Activated CD8-positive, alpha-beta T cell treated with anti-CD3 and anti-CD28 coated beads for 36 hours (primary cell): ENCODE measurements around the gene ALPI. TPM values are rescaled to one million over a fixed set of nuclear protein-coding genes. Genes with fewer than 3 reads are reported as not detected.

Experiments used
- ATAC-seq: fragments of 200-7000 bp; cut with Tn5 transposase; one replicate; pipeline ENCODE4 v1.10.0; 2021; ENCODE audit warnings: mild to moderate bottlenecking, moderate library complexity
- CTCF ChIA-PET: fragments of 350-600 bp; sonication (Branson Sonifier 250); formaldehyde crosslinking; loops from one replicate; lab custom pipeline; 2021; ENCODE audit warnings: antibody characterized with exemption; lab: Charles Lee
- POLR2A ChIA-PET: fragments of 350-600 bp; sonication (Branson Sonifier 250); formaldehyde crosslinking; loops from one replicate; lab custom pipeline; 2021; ENCODE audit warnings: antibody characterized with exemption; lab: Charles Lee
- DNase-seq: peaks from one replicate; pipeline ENCODE4 v3.0.0-alpha.2; 2020
- H3K27ac Mint-ChIP-seq: one replicate; pipeline ENCODE4 v1.8.0; 2021; ENCODE audit warnings: mild to moderate bottlenecking, mixed read lengths
- H3K27me3 Mint-ChIP-seq: one replicate; pipeline ENCODE4 v1.8.0; 2021; ENCODE audit warnings: mixed read lengths
- H3K36me3 Mint-ChIP-seq: one replicate; pipeline ENCODE4 v1.8.0; 2021; ENCODE audit warnings: low read depth, mixed read lengths
- H3K4me1 Mint-ChIP-seq: one replicate; pipeline ENCODE4 v1.8.0; 2021; ENCODE audit warnings: low read depth, mixed read lengths
- H3K4me3 Mint-ChIP-seq: one replicate; pipeline ENCODE4 v1.8.0; 2021; ENCODE audit warnings: mild to moderate bottlenecking, moderate library complexity, mixed read lengths
- H3K9me3 Mint-ChIP-seq: one replicate; pipeline ENCODE4 v1.8.0; 2021; ENCODE audit warnings: mixed read lengths
- intact Hi-C: fragments of 100-400 bp; cut with micrococcal nuclease; formaldehyde crosslinking; loops from one replicate; pipeline ENCODE4 v1.10.0; 2022
- total RNA-seq, 2 experiments: library from RNA; stranded (reverse); gene quantifications; one replicate each; pipeline ENCODE4 v1.2.3, GENCODE V29; 2021
- TF ChIP-seq, protein P1 (sequence below): fragments of 200-600 bp; IDR thresholded peaks from one replicate; pipeline ENCODE4 v1.8.0; 2022; ENCODE audit warnings: antibody characterized with exemption, mild to moderate bottlenecking

ALPI gene
- total RNA-seq, 2 experiments from 2014 or later: not detected

DNA sequence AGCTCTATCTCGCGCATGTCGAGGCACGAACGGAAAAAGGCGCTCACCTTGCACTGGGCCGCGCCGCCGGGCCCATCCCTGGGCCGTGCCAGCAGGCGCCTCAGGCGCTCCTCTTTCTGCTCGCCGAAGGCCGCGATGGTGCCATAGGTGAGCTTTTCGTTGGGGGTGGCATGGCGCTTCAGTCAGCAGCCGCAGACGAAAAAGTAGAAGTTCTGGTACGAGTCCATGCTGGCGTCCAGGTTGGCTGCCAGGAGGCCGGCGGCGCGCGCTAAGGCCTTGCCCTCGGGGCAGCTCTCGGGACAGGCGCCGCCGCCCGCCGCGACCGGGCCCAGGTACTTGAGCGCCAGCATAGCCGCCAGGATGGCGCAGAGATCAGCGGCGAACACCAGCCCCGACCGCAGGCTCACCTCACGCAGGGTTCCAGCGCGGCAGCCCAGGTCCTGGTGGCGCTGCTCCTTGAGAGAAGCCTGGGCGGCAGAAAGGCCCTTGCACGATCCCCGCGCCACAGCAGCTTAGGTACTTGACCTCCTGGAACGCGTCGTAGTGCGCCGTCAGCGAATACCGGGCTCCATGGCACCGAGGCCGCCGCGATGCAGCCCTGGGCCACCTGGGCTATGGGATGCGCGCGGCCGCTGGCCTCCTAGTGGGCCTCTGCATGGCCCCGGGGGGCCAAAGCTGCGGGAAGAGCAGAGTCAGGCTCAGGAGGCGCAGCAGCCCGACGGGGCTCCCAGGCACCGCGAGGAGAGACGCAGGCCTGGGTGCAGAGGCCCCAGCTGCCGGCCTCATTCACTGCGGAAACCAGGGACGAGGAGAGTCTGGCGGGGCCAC lies 36.5 kb upstream of the ALPI start:
- H3K4me3 Mint-ChIP-seq: peak overlapping the region; percentile 34
- no peaks in the 10 kb centered on the region for H3K36me3 Mint-ChIP-seq
- POLR2A ChIA-PET: no interaction called here
- DNase-seq (peak; percentile 11), ATAC-seq (peak; percentile 66)
- CTCF ChIA-PET: interaction anchor here (1.0 kb wide), 1 partner anchor 13 kb away, joined by 3 read pairs; no protein-coding TSS in a partner anchor
- H3K27me3 Mint-ChIP-seq: peaks cover 44% of the 10 kb centered on the region
- TF ChIP-seq, protein P1, sequence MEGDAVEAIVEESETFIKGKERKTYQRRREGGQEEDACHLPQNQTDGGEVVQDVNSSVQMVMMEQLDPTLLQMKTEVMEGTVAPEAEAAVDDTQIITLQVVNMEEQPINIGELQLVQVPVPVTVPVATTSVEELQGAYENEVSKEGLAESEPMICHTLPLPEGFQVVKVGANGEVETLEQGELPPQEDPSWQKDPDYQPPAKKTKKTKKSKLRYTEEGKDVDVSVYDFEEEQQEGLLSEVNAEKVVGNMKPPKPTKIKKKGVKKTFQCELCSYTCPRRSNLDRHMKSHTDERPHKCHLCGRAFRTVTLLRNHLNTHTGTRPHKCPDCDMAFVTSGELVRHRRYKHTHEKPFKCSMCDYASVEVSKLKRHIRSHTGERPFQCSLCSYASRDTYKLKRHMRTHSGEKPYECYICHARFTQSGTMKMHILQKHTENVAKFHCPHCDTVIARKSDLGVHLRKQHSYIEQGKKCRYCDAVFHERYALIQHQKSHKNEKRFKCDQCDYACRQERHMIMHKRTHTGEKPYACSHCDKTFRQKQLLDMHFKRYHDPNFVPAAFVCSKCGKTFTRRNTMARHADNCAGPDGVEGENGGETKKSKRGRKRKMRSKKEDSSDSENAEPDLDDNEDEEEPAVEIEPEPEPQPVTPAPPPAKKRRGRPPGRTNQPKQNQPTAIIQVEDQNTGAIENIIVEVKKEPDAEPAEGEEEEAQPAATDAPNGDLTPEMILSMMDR: no peak
- H3K4me1 Mint-ChIP-seq: peaks cover 5% of the 10 kb centered on the region
- H3K9me3 Mint-ChIP-seq: peaks cover 3% of the 10 kb centered on the region
- intact Hi-C loops: no loop called here
- no peak overlapping the region for H3K27ac Mint-ChIP-seq

DNA sequence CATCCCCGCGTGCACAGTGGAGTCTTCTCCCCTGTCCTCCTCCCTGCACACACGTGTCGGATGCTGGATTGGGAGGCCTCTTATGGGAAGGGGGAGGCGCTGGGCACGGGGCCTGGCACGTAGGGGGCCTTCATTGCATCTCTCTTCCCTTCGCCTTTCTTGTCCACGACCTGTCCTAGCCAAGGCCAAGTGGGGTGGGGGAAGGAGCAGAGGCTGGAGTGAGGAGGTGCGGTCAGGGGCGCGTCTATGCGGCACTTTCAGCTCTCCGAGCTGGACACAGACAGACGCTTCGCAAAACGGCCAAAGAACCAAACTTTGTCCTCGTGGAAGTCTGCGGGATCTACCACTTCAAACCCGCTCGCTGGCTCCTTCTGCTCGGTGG lies 35.9 kb upstream of the ALPI start:
- ChIA-PET POLR2A (no interaction called here), CTCF (no interaction called here)
- no peaks in the 10 kb centered on the region for H3K36me3 Mint-ChIP-seq
- intact Hi-C loops: no loop called here
- TF ChIP-seq, protein P1: no peak
- H3K4me3 Mint-ChIP-seq: no peak overlapping the region
- DNase-seq (no peak), ATAC-seq (no peak)
- H3K9me3 Mint-ChIP-seq: peaks cover 3% of the 10 kb centered on the region
- peaks cover 44% of the 10 kb centered on the region for H3K27me3 Mint-ChIP-seq
- H3K27ac Mint-ChIP-seq: no peak overlapping the region
- peaks cover 5% of the 10 kb centered on the region for H3K4me1 Mint-ChIP-seq

DNA sequence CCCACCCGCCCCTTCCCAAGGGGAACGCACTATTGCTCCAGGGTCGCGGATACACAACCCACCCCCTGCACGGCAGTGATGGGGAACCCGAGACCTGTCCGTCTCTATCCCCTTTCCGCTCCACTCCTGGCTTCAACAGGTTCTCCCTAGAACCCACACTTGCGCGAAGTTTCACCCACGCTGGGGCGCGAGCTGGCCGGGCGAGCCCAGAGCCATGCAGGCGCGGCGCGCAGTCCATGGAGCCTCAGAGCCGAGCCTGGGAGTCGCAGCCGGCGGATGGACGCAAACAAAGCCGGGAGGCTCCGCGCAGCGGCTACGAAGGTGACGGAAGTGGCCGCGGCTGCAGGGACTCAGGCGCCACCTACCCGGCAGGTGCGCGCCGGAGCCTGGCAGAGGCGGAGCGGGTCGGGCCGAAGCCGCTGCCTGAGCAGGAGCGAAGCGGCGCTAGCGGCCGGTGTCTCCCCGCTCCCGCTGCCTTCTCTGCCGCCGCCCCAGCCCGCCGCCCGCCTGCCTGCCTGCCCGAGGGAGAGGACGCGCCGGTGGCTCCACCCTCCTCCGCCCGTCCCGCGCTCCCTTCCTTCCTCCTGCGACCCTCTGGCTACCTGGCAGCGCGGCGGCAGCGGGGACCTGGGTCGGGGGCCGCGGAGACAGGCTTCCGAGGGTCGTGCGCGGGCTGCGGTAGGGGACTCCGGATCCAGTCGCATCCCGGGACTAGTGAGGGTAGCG lies 35.3 kb upstream of the ALPI start:
- ATAC-seq (peak; percentile 61), DNase-seq (peak; percentile 55)
- ChIA-PET POLR2A (no interaction called here), CTCF (interaction anchor here (0.9 kb wide), 1 partner anchor 8 kb away, joined by 3 read pairs; no protein-coding TSS in a partner anchor)
- TF ChIP-seq, protein P1: no peak
- Mint-ChIP-seq H3K27ac (no peak overlapping the region), H3K9me3 (peaks cover 3% of the 10 kb centered on the region), H3K36me3 (no peaks in the 10 kb centered on the region), H3K4me1 (peaks cover 5% of the 10 kb centered on the region), H3K4me3 (peak overlapping the region; percentile 29), H3K27me3 (peaks cover 44% of the 10 kb centered on the region)
- intact Hi-C loops: no loop called here

DNA sequence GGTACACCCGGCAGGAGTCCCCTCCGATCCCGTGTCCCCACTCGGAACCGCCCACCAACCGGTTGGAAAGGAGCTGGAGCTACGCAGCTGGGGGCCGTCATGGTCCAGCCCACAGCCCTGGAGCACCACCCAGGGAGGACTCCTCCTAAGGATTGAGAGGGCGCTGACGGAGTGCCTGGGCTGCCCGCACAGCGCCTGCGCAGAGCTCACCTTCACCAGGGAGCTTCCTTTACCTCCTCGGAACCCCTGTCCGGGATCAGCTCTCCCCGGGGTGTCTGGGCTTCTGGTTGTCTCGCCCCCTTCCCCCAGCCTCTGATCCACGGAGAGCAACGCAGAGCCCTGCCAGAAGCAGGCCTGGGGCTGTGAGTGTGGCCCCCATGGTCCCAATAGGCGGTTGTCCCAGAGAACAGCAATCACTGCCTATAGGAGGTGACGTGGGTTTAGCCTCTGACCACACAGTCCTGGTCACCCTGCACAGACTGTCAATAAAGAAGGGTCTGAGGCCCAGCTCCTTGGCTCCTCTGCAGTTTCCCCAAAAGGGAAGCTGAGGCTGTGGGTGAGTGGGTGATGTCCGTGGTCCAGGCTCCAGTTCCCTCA lies 34.7 kb upstream of the ALPI start:
- ATAC-seq: no peak
- Mint-ChIP-seq H3K36me3 (no peaks in the 10 kb centered on the region), H3K9me3 (peaks cover 3% of the 10 kb centered on the region), H3K4me1 (peaks cover 5% of the 10 kb centered on the region), H3K27ac (no peak overlapping the region), H3K27me3 (peaks cover 40% of the 10 kb centered on the region), H3K4me3 (no peak overlapping the region)
- intact Hi-C loops: no loop called here
- TF ChIP-seq, protein P1: no peak
- ChIA-PET POLR2A (no interaction called here), CTCF (interaction anchor here (0.9 kb wide), 2 partner anchors 9 to 18 kb away, joined by 3 read pairs; no protein-coding TSS in a partner anchor)
- DNase-seq: no peak
